HG03457 (cell line): ENCODE measurements around the gene STPG2.

Experiments
- ATAC-seq: cut with Tn5 transposase; IDR thresholded peaks from one replicate; pipeline ENCODE4 v1.9.1; 2021; ENCODE audit warnings: moderate number of reproducible peaks; ENCODE audit not compliant: unreplicated experiment

The STPG2 gene

GRCh38 chr4:98143001-98143899, at the start of gene STPG2:
TSS of gene STPG2 (minus strand) at chr4:98143476.
- ATAC-seq, result peak; percentile 95

DNA sequence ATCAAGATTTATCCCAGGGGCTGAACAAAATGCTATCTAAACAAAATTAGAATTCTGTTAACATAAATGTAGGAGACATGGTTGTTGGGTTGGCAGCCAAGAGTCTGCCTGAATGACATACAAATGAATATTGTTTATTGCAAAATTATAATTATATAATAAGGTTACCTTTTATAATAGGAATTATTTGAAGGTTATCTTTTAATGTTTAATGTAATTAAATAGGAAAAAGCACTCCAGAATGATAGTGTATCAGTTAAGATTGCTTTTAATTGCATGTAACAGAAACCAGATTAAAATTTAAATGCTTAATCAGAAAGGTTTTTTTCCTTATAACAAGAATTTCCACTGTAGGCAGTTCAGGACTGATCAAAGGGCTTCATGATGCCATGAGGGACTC, 42.0 kb upstream of the STPG2 start:
- no peak for ATAC-seq

GRCh38 chr4:98181809-98182208, 38.5 kb upstream of the STPG2 start:
- ATAC-seq, result no peak

DNA sequence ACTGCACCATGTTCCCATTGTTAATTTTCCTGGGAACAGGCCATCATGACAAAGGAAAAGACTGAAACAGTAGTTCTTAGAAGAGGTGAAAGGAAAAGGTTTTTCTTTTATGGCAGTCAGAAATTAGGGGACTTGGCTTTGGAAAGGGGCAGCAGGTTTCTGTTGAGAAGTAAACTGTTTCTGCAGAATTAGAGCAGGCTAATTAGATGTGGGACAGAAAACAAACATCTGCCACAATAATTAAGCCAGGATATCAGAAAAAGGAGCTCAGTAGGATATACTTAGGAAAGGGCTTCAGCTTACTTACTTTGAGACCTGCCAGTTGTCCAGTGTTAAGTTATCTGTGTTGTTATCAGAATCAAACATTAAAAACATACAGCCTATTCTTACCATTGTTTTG, 36.7 kb upstream of the STPG2 start:
- no peak for ATAC-seq

DNA sequence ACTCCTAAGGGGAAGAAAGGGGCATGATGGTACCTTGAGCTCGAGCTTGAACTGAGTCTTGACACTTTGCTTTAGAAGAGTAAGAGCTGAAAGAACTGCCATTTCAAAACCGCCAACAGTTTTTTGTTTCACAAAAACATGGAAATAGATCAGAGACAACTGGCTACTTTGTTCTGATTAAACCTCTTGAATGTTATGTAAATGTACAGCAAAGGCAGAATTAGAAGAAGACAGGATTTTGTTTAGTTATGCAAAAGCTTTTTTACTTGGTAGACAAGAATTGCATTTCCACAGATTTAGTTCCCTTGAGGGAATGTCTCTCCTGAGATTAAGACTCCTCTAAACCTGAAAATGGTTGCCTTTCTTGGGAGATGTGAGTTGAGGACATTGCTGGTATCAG, 33.3 kb upstream of the STPG2 start:
- ATAC-seq, result no peak

DNA sequence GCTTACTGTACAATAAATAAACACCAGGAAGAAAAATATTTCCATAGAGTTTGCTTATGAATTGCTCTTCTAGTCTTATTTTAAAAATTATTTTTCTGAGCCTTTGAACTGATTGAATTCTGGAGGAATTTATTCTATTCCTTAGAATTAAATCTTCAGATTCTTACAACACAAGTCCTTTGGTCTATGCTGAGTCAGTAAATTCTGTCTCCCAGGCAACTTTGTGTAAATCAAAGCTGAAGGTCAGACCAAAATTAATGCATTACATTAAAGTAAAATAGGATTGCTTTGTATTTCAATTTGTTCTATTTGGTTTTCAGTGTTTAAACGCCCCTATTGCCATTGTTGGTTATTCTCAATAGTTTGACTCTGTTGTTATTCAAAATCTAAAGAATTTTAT, 26.8 kb upstream of the STPG2 start:
- no peak for ATAC-seq

GRCh38 chr4:98166731-98167041, 23.4 kb upstream of the STPG2 start:
- ATAC-seq, result no peak

- no peak for ATAC-seq
Measured at GRCh38 chr4:98166025-98166730, 22.9 kb upstream of the STPG2 start.

DNA sequence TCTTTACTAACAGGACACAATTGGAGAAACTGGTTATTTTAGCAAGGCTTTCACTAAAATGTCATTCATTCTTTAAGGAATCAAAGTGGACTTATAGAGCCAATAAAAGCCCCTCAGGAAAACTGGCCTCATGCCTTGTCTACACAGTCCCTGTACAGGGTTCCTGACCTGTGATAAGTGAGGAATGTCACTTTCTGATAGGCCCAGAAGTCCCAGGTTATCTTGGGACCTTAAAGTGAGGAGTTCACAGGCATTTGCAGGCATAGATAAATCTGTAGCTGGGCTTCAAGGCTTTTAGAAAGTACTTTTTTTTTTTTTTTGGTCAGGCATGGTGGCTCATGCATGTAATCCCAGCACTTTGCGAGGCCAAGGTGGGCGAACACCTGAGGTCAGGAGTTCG, 19.4 kb upstream of the STPG2 start:
- ATAC-seq, result no peak

DNA sequence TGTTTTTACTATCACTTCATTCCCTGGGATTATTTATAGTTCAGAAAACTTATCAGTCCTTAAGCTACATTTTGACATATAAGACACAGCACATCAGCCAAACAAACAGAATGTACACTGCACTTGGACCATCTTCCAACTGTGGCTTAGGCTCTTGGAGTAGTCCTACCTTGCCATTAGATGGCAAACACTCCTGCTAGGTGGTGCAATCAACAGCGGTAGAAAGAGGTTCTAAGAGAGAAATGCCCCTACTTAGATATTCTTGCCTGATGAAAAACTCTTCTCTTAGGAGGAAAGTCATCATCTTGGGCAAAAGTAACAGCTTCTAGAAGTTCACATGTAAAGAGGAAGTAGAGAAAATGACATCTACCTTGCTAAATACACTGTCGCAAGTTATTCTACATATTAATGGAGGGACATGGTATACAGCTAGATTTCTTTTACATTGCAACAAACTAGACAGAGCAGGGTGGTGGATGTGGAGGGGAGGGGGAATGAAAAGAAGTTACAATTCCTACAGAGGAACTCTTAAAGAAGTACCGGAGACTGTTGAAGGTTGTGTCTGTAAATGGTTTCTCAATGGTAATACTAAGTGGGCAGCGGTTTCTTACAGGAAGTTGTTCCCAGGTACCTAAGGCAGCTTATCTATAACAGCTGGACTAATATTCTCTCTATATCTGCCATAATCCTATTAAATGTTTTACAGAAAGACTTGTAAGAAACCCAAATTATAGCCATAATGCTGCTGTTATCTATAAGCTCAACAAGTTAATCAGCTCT, 8.1 kb upstream of the STPG2 start:
- no peak for ATAC-seq

DNA sequence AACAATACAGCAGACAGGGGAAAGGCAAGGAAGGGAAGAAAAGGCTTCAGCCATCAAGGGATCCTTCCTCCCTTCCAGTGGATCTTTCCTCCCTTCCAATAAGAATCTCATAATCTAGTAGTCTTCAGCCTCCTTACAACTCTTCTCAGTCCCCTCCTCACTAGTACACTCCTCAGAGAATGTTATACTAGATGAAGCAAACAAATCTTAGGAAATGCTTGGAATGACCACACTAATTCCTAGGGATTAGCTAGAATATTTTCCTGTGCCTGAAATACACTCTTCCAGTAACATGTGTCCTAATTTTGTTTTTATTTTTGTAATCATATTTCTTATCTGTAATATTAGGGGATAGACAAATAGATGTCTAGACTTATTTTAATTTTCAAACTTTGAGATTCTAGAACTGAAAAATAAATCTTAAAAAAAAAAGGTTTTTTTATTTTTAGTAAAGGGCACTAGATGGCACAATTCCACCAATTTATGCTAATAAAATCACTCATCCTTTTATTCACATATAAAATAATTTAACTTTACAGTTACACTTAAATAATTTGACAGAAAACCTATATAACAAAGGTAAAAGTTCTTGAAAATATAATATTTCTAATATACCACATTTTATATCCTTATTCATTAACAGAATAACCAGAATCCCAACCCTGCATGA, 7.0 kb upstream of the STPG2 start:
- no peak for ATAC-seq

DNA sequence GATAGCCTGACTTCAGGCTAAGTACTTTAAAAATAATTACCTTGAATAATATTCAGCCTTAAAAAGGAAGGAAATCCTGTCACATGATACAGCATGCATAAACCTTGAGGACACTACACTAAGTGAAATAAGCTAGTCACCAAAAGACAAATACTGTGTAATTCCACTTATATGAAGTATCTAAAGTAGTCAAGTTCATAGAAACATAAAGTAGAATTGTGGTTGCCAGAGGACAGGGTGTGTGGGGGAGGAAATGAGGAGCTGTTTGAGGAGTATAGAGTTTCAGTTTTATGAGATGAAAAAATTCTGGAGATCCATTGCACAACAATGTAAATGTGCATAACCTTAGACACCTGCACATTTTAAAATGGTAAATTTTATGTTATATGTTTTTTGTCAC, 5.6 kb upstream of the STPG2 start:
- ATAC-seq, result no peak

DNA sequence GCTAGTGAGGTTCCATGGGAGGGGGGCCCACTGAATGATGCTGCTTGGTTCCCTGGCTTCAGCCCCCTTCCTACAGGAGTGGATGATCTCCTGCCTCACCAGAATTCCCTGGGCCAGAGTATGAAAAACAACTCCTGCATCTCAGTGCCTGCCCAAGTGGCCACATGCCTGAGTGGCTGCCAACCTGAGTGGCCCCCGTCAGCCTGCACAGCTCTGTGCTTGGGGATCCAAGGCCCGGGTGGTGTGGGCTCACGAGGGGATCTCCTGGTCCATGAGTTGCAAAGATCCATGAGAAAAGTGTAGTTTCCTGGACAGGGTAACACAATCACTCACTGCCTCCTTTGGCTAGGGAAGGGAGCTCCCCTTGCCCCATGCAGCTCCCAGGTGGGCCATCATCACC, 17.1 kb downstream of the STPG2 start:
- no peak for ATAC-seq

GRCh38 chr4:98125585-98125984, 17.7 kb downstream of the STPG2 start:
- no peak for ATAC-seq

DNA sequence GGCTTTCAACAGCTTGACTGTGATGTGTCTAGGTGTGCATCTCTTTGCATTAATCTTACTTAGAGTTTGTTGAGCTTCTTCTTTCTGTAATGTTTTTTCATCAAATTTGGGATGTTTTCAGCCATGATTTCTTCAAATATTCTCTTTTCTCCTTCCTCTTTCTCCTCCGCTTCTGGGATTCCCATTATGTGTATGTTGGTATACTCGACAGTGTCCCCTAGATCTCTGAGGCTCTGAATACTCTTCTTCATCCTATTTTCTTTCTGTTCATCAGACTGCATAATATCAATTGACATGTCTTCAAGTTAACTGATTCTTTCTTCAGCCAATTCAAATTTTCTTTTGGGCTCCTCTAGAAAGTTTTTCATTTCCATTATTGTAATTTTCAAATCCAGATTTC, 25.9 kb downstream of the STPG2 start:
- no peak for ATAC-seq

DNA sequence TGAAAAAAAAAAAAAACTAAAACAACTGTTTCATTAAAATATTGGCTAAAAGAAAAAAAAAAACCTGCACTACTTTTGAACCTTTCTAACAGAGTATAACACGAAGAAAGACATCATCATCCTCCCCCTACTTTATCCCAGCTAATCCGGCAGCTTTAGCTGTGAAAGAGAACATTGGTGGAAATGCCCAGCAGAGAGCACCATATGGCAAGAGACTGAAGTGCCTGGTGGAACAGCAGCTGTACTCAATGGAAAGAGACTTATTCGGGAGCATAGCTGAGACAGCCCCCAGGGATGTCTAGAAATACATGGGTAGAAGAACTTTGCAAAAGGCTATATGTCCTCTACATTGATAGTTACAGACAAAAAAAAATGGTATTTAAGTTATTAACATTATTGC, 30.3 kb downstream of the STPG2 start:
- ATAC-seq, result no peak

DNA sequence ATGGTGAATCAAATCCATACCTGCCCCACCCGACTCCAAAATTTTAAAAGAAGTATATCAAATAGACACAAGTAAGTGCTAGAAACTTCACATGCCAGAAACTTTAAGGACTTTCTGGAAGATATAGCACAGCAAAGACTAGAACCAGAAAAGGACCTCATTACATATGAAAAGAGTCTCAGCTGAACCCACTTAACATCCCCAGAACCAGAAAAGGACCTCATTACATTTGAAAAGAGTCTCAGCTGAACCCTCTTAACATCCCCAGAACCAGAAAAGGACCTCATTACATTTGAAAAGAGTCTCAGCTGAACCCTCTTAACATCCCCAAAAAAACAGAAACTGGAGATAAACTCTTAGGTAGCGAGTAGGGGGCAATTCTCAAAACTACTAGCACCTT, 32.3 kb downstream of the STPG2 start:
- ATAC-seq, result no peak

- no peak for ATAC-seq
Measured at GRCh38 chr4:98110214-98110613, 33.1 kb downstream of the STPG2 start.

DNA sequence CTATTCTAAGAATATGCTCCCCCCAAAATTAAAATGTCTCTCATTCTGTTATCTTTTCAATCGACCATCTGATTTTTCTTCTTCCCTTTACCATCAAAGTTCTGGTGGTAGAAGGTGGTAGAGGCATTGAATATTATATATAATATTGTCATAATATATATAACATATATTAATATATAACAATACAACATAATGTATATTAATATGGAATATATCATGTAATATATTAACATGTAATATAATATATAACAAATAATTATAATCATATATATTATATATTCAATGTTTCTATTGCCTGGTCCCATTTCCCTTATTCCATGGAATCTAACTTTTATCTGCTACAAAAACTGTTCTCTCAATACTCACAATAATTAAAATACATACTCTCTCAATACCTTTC, 40.6 kb downstream of the STPG2 start:
- no peak for ATAC-seq

GRCh38 chr4:98101988-98102387, 41.3 kb downstream of the STPG2 start:
- no peak for ATAC-seq

GRCh38 chr4:98098764-98099163, 44.5 kb downstream of the STPG2 start:
- no peak for ATAC-seq
